ENCODE measurements around the gene TMEM182.

GRCh38 chr2:102758439-102758838 lies 3.4 kb upstream of the TMEM182 start:
- TF ChIP-seq CTCF (IDR thresholded peaks at IDR 0.05) (no peak), POLR2A (IDR thresholded peaks at IDR 0.05) (no peak)

Measured in uterus (tissue), 2 donors.